GM18519 (cell line): ENCODE results near the gene ABCA9.

Experiments used
- ATAC-seq: cut with Tn5 transposase; IDR thresholded peaks from one replicate; pipeline ENCODE4 v1.9.1; 2021; ENCODE audit warnings: mild to moderate bottlenecking, moderate library complexity; ENCODE audit not compliant: unreplicated experiment, low FRiP score

The ABCA9 gene

GRCh38 chr17:69067274-69068047 lies 6.7 kb upstream of the ABCA9 start:
- ATAC-seq = no peak

GRCh38 chr17:69066482-69066881 lies 5.8 kb upstream of the ABCA9 start:
- ATAC-seq = no peak

GRCh38 chr17:69065113-69065512 lies 4.4 kb upstream of the ABCA9 start:
- ATAC-seq = no peak

- ATAC-seq = no peak
Measured at GRCh38 chr17:69064476-69064875, 3.7 kb upstream of the ABCA9 start.

GRCh38 chr17:69064001-69064400 lies 3.3 kb upstream of the ABCA9 start:
- ATAC-seq = no peak

- no peak for ATAC-seq
Measured at GRCh38 chr17:69062860-69063581, 2.3 kb upstream of the ABCA9 start.

GRCh38 chr17:69061721-69062556 lies 1.2 kb upstream of the ABCA9 start:
- ATAC-seq = no peak

GRCh38 chr17:69059458-69060175 lies 1.1 kb downstream of the ABCA9 start:
- no peak for ATAC-seq

GRCh38 chr17:69058165-69058564 lies 2.6 kb downstream of the ABCA9 start:
- ATAC-seq = no peak

GRCh38 chr17:69057280-69057679 lies 3.4 kb downstream of the ABCA9 start:
- no peak for ATAC-seq

- ATAC-seq = no peak
Measured at GRCh38 chr17:69056179-69056823, 4.4 kb downstream of the ABCA9 start.

- ATAC-seq = no peak
Measured at GRCh38 chr17:69055334-69055733, 5.4 kb downstream of the ABCA9 start.

- ATAC-seq = no peak
Measured at GRCh38 chr17:69050999-69051775, 9.5 kb downstream of the ABCA9 start.

GRCh38 chr17:69048634-69049033 lies 12.1 kb downstream of the ABCA9 start:
- ATAC-seq = no peak

- no peak for ATAC-seq
Measured at GRCh38 chr17:69047368-69048263, 13.1 kb downstream of the ABCA9 start.

GRCh38 chr17:69046121-69046807 lies 14.5 kb downstream of the ABCA9 start:
- ATAC-seq = no peak

- no peak for ATAC-seq
Measured at GRCh38 chr17:69045646-69046045, 15.1 kb downstream of the ABCA9 start.

- no peak for ATAC-seq
Measured at GRCh38 chr17:69044371-69044770, 16.4 kb downstream of the ABCA9 start.
